Kidney epithelial cell (primary cell): Measurements from ENCODE around the gene NECAB2. TPM values are rescaled to one million over a fixed set of nuclear protein-coding genes. Genes with fewer than 3 reads are reported as not detected.

Experiments used
- DNase-seq: peaks from one replicate; pipeline ENCODE4 v3.0.0-alpha.2; 2010; ENCODE audit warnings: low read depth
- H3K27me3 ChIP-seq: 2 replicates; pipeline ENCODE4 v1.6.0; 2011; ENCODE audit warnings: low read length; ENCODE audit not compliant: control insufficient read depth, insufficient read depth
- H3K36me3 ChIP-seq: 2 replicates; pipeline ENCODE4 v1.5.1; 2011; ENCODE audit warnings: low read length; ENCODE audit not compliant: control insufficient read depth, insufficient read depth
- H3K4me3 ChIP-seq: 2 replicates; pipeline ENCODE4 v1.5.1; 2011; ENCODE audit warnings: low read depth, mild to moderate bottlenecking, control low read depth, low read length
- total RNA-seq: library from RNA; depleted of rRNA; stranded (reverse); fragments of >200 nt; gene quantifications from 2 replicates; pipeline ENCODE4 v1.2.3, GENCODE V29; 2015
- TF ChIP-seq, protein P1 (sequence below): IDR thresholded peaks from 2 replicates; pipeline ENCODE4 v1.5.1; 2011; ENCODE audit warnings: mild to moderate bottlenecking, moderate library complexity, low read length, control low read depth, inconsistent platforms; ENCODE audit not compliant: insufficient read depth, poor library complexity, severe bottlenecking

NECAB2 gene
- total RNA-seq, 1 donor from 2014 or later: not detected

DNA sequence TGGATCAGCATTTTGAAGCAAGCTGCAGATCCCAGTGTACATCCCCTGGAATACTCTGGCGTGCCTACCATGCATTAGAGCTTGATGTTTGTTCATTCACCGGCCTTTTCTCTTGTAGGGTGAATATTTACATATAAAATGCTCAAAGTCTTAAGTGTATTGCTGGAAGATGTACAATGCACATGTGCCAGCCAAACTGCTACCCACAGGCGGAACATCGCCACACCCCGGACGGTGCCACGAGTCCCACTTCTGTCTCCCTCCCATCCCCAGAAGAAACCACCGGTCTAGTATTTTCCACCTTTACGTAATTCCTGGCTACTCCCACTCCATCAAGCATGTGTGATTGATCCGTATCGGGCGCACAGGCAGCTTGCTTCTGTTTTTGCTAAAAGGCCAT, 70.4 kb downstream of the NECAB2 start:
- TF ChIP-seq, protein P1, sequence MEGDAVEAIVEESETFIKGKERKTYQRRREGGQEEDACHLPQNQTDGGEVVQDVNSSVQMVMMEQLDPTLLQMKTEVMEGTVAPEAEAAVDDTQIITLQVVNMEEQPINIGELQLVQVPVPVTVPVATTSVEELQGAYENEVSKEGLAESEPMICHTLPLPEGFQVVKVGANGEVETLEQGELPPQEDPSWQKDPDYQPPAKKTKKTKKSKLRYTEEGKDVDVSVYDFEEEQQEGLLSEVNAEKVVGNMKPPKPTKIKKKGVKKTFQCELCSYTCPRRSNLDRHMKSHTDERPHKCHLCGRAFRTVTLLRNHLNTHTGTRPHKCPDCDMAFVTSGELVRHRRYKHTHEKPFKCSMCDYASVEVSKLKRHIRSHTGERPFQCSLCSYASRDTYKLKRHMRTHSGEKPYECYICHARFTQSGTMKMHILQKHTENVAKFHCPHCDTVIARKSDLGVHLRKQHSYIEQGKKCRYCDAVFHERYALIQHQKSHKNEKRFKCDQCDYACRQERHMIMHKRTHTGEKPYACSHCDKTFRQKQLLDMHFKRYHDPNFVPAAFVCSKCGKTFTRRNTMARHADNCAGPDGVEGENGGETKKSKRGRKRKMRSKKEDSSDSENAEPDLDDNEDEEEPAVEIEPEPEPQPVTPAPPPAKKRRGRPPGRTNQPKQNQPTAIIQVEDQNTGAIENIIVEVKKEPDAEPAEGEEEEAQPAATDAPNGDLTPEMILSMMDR: no peak
- no peaks in the 10 kb centered on the region for H3K36me3 ChIP-seq
- H3K27me3 ChIP-seq: peaks cover 48% of the 10 kb centered on the region
- H3K4me3 ChIP-seq: no peak overlapping the region
- no peak for DNase-seq

DNA sequence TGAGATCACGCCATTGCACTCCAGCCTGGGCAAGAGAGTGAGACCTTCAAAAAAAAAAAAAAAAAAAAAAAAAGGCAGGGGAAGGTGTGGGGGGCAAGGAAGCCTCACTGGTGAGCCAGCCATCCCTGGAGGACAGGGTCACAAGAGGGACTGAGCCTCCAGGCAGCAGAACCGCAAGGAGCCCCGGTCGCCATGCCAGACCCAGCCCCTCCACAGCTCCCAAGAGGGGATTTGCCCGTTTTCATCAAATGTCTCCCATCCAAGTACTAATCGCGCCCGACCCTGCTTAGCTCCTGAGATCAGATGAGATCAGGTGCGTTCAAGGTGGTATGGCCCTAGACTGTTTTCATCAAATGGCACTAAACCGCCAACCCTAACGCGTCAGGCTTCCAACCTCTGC, 71.7 kb downstream of the NECAB2 start:
- no peak for DNase-seq
- H3K27me3 ChIP-seq: peaks cover 60% of the 10 kb centered on the region
- H3K36me3 ChIP-seq: no peaks in the 10 kb centered on the region
- H3K4me3 ChIP-seq: no peak overlapping the region
- TF ChIP-seq, protein P1: no peak

DNA sequence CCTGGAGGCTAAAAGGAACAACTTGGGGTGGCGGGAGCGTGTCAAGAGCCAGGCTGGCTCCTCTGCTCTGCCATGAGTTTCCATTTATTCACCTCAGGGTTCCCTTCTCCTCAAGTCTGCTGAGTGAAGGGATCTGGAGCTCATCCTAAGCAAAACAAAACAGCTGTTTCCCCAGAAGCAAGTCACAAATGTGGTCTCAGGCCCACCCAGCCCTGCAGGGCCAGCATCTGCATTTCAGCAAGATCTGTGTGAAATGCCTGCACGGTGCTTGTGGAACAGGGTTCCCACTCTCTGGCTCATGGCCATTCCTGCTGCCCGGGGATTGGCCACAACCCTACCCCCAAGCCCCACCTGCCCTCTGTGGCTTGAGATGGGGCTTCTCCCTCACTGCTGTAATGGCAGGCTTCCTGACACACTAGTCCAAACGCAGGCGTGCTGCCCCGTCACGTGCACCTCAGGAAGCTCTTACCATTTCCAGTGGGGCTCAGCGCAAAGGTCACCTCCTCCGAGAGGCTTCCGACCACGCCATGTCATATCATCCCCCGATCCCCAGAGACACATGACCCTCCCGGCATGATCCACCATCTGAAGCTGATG, 72.3 kb downstream of the NECAB2 start:
- Histone ChIP-seq H3K27me3 (peaks cover 63% of the 10 kb centered on the region), H3K4me3 (no peak overlapping the region), H3K36me3 (no peaks in the 10 kb centered on the region)
- no peak for DNase-seq
- TF ChIP-seq, protein P1: no peak

DNA sequence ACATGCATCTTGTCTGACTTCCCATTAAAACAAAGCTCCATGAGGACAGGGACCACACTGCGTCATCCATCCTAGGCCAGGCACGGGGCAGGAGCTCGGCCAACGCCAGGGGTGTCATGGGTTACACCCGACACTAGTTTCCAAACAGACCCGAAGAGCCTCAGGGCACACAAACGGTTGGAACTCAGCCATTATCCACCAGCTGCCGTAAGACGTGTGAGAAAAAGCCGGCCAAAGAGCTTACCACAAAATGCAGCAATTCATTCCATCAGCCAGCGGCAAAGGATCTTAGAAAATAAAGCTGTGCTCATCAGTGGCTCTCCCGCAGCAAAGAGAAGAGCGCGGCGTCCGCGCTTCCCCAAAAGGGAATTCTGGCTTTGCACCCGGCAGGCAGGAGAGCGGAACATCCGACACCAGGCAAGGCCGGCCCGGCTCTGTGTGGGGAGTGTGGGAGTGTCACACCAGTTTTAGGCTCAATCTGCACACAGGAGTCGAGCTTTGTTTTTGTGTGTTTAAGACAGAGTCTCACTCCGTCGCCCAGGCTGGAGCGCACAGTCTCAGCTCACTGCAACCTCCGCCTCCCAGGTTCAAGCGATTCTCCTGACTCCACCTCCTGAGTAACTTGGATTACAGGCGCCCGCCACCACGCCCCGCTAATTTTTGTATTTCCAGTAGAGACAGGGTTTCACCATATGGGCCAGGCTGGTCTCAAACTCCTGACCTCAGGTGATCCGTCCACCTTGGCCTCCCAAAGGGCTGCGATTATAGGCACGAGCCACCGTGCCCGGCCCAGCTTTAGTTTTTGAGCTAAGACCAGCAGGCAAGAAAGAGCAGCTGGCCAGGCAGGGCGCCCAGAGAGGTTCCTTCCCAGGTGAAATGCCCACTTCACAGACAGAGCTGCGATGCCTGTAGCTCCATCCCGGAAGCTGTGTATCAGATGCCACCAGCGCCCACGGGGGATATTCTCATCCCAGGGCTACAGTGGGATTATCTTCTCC, 73.1 kb downstream of the NECAB2 start:
- H3K27me3 ChIP-seq: peaks cover 63% of the 10 kb centered on the region
- TF ChIP-seq, protein P1: no peak

DNA sequence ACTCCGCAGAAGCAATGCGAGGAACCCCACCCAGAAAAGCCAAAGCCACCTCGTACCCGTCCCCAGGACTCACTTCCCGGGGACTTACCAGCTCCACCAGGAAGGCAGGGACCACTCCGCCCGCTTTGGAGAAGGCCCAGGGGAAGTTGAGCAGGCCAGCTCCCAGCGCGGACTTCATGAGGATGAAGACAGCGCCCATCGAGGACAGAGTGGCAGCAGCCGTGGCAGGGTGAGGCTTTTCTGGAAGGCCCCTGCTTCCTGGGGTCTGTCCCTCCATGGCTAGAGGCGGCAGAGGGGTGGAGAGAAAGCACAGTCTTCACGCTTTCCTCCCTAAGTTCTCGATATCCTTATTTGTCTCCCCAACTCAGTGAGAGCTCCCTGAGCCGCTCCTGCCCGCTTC, 73.8 kb downstream of the NECAB2 start:
- no peaks in the 10 kb centered on the region for H3K36me3 ChIP-seq
- no peak for DNase-seq
- TF ChIP-seq, protein P1: no peak
- H3K27me3 ChIP-seq: peaks cover 63% of the 10 kb centered on the region
- no peak overlapping the region for H3K4me3 ChIP-seq

More for the DNA sequence above, 73.1 kb downstream of the NECAB2 start:
- Histone ChIP-seq H3K4me3 (no peak overlapping the region), H3K36me3 (no peaks in the 10 kb centered on the region)
- no peak for DNase-seq
